Vagina (tissue), 2 donors: ENCODE data around the gene ABCA13. TPM values are rescaled to one million over a fixed set of nuclear protein-coding genes. Genes with fewer than 3 reads are reported as not detected.

ENCODE experiments used
- DNase-seq, 2 donors: peaks; one replicate each; pipeline ENCODE4 v3.0.0-alpha.2; 2017; ENCODE audit errors: extremely low spot score in 2 of 2
- H3K27ac ChIP-seq: fragments of 200-600 bp; sonication (generic); one replicate; pipeline ENCODE4 v1.5.1; 2019
- H3K27me3 ChIP-seq: fragments of 200-600 bp; sonication (generic); one replicate; pipeline ENCODE4 v1.5.1; 2019
- H3K36me3 ChIP-seq, 2 donors: fragments of 200-600 bp; sonication (generic); one replicate each; pipeline ENCODE4 v1.5.1; 2017 to 2019
- H3K4me1 ChIP-seq: fragments of 200-600 bp; sonication (generic); one replicate; pipeline ENCODE4 v1.5.1; 2019
- H3K4me3 ChIP-seq, 2 donors: fragments of 200-600 bp; sonication (generic); 1 replicate in 1 of 2; 2 replicates in 1 of 2; pipeline ENCODE4 v1.5.1; 2016 to 2019
- H3K9me3 ChIP-seq: fragments of 200-600 bp; sonication (generic); one replicate; pipeline ENCODE4 v1.5.1; 2019
- CTCF ChIP-seq, 3 experiments: fragments of 450-650 bp in 2 of 3; fragments of 200-600 bp in 1 of 3; sonication (generic) in 1 of 3; IDR thresholded peaks; one replicate each; pipeline ENCODE4 v1.5.1; 2017 to 2019; ENCODE audit warnings: antibody characterized with exemption in 3 of 3, mild to moderate bottlenecking in 2 of 3, moderate library complexity in 2 of 3
- POLR2A ChIP-seq, 2 donors: fragments of 450-650 bp; IDR thresholded peaks; one replicate each; pipeline ENCODE4 v1.6.1; 2017; ENCODE audit warnings: antibody characterized with exemption in 2 of 2, mild to moderate bottlenecking in 2 of 2, moderate library complexity in 2 of 2
- POLR2AphosphoS5 ChIP-seq, 2 donors: sonication (generic); formaldehyde crosslinking; IDR thresholded peaks; one replicate each; pipeline ENCODE4 v1.9.0; 2017; ENCODE audit warnings: antibody characterized with exemption in 2 of 2, mild to moderate bottlenecking in 2 of 2, low read depth in 1 of 2; ENCODE audit not compliant: insufficient read depth in 1 of 2
- intact Hi-C: fragments of 100-400 bp; cut with DNase I; formaldehyde crosslinking; loops from one replicate; pipeline ENCODE4 v1.15.1; 2023
- total RNA-seq: library from RNA; depleted of rRNA; stranded (reverse); fragments of >200 nt; gene quantifications from one replicate; pipeline ENCODE4 v1.2.3, GENCODE V29; 2016

The ABCA13 gene
- total RNA-seq, 1 donor from 2014 or later: under 0.01 TPM

GRCh38 chr7:48551652-48552051, 380.4 kb downstream of the ABCA13 start:
- TF ChIP-seq POLR2AphosphoS5 (IDR thresholded peaks at IDR 0.05; ENCODE audit: insufficient read depth in 1 of 2, low read depth in 1 of 2) (no peak), POLR2A (IDR thresholded peaks at IDR 0.05) (no peak), CTCF (IDR thresholded peaks at IDR 0.05) (no peak)
- intact Hi-C loops: no loop called here
- no peak overlapping the region for H3K4me3 ChIP-seq
- H3K9me3 ChIP-seq: no peaks in the 10 kb centered on the region
- DNase-seq: no peak
- no peak overlapping the region for H3K27ac ChIP-seq
- no peaks in the 10 kb centered on the region for H3K4me1 ChIP-seq
- H3K36me3 ChIP-seq: no peaks in the 10 kb centered on the region
- H3K27me3 ChIP-seq: no peaks in the 10 kb centered on the region

- Histone ChIP-seq H3K36me3 (no peaks in the 10 kb centered on the region), H3K27ac (no peak overlapping the region), H3K9me3 (no peaks in the 10 kb centered on the region), H3K4me3 (no peak overlapping the region), H3K4me1 (no peaks in the 10 kb centered on the region), H3K27me3 (no peaks in the 10 kb centered on the region)
- intact Hi-C loops: no loop called here
- TF ChIP-seq POLR2AphosphoS5 (IDR thresholded peaks at IDR 0.05; ENCODE audit: insufficient read depth in 1 of 2, low read depth in 1 of 2) (no peak), POLR2A (IDR thresholded peaks at IDR 0.05) (no peak), CTCF (IDR thresholded peaks at IDR 0.05) (no peak)
- DNase-seq: no peak
Measured at GRCh38 chr7:48563334-48563733, 392.1 kb downstream of the ABCA13 start.

GRCh38 chr7:48575516-48575915, 404.3 kb downstream of the ABCA13 start:
- no peak for DNase-seq
- H3K9me3 ChIP-seq: no peaks in the 10 kb centered on the region
- intact Hi-C loops: no loop called here
- TF ChIP-seq POLR2A (IDR thresholded peaks at IDR 0.05) (no peak), POLR2AphosphoS5 (IDR thresholded peaks at IDR 0.05; ENCODE audit: insufficient read depth in 1 of 2, low read depth in 1 of 2) (no peak), CTCF (IDR thresholded peaks at IDR 0.05) (no peak)
- H3K27ac ChIP-seq: no peak overlapping the region
- no peaks in the 10 kb centered on the region for H3K36me3 ChIP-seq
- no peaks in the 10 kb centered on the region for H3K27me3 ChIP-seq
- H3K4me1 ChIP-seq: no peaks in the 10 kb centered on the region
- no peak overlapping the region for H3K4me3 ChIP-seq

- TF ChIP-seq POLR2A (IDR thresholded peaks at IDR 0.05): no peak
- no peak for TF ChIP-seq POLR2AphosphoS5 (IDR thresholded peaks at IDR 0.05; ENCODE audit: insufficient read depth in 1 of 2, low read depth in 1 of 2)
- no peak for TF ChIP-seq CTCF (IDR thresholded peaks at IDR 0.05)
- no peaks in the 10 kb centered on the region for H3K9me3 ChIP-seq
- DNase-seq: no peak
- H3K4me1 ChIP-seq: no peaks in the 10 kb centered on the region
- H3K36me3 ChIP-seq: no peaks in the 10 kb centered on the region
- H3K4me3 ChIP-seq: no peak overlapping the region
- H3K27ac ChIP-seq: no peak overlapping the region
- H3K27me3 ChIP-seq: no peaks in the 10 kb centered on the region
- intact Hi-C loops: no loop called here
Measured at GRCh38 chr7:48587475-48587874, 416.2 kb downstream of the ABCA13 start.

- no peak for TF ChIP-seq POLR2A (IDR thresholded peaks at IDR 0.05)
- no peak for TF ChIP-seq POLR2AphosphoS5 (IDR thresholded peaks at IDR 0.05; ENCODE audit: insufficient read depth in 1 of 2, low read depth in 1 of 2)
- no peak for TF ChIP-seq CTCF (IDR thresholded peaks at IDR 0.05)
- no peaks in the 10 kb centered on the region for H3K4me1 ChIP-seq
- H3K27ac ChIP-seq: no peak overlapping the region
- no peak for DNase-seq
- H3K36me3 ChIP-seq: no peaks in the 10 kb centered on the region
- H3K27me3 ChIP-seq: no peaks in the 10 kb centered on the region
- H3K9me3 ChIP-seq: no peaks in the 10 kb centered on the region
- intact Hi-C loops: no loop called here
- no peak overlapping the region for H3K4me3 ChIP-seq
Measured at GRCh38 chr7:48594349-48594748, 423.1 kb downstream of the ABCA13 start.
